Motor neuron (in vitro differentiated cells): ENCODE data around the gene GSS. TPM values are rescaled to one million over a fixed set of nuclear protein-coding genes. Genes with fewer than 3 reads are reported as not detected.
"Not testable (repeated sequence)": the region's sequence is repeated elsewhere in the genome, so short reads cannot be mapped to it uniquely, and the experiment has no call there.

Experiments
- ATAC-seq, 8 experiments: fragments of 200-7000 bp; cut with Tn5 transposase; replicated peaks in 6 of 8; 2 replicates each; pipeline ENCODE4 v1.8.0; 2021; ENCODE audit warnings: mild to moderate bottlenecking in 8 of 8, moderate library complexity in 8 of 8
- H3K27ac ChIP-seq, 2 donors: fragments of 250-450 bp; sonication (Bioruptor Pico); 2 replicates each; pipeline ENCODE4 v1.9.0; 2021; ENCODE audit warnings: antibody characterized with exemption in 2 of 2, mild to moderate bottlenecking in 2 of 2, moderate library complexity in 1 of 2
- H3K4me1 ChIP-seq, 2 donors: fragments of 250-450 bp; sonication (Bioruptor Pico); replicated peaks in 1 of 2; 2 replicates each; pipeline ENCODE4 v1.6.1; 2021; ENCODE audit warnings: antibody characterized with exemption in 2 of 2, mild to moderate bottlenecking in 2 of 2, moderate library complexity in 1 of 2
- H3K4me3 ChIP-seq, 5 donors: fragments of 250-450 bp; sonication (Bioruptor Pico); 2 replicates each; pipeline ENCODE4 v1.9.0; 2021; ENCODE audit warnings: antibody characterized with exemption in 5 of 5, mild to moderate bottlenecking in 5 of 5, moderate library complexity in 4 of 5
- WGBS, 10 experiments: fragments of 450-650 bp; shearing (Covaris generic); methylation state at CpG; one replicate each; pipeline ENCODE4 v1.0.0; 2022; 5-methylcytosine and 5-hydroxymethylcytosine counted together
- in situ Hi-C, 9 experiments: fragments of 400-800 bp; cut with MboI; loops; one replicate each; pipeline ENCODE4 v1.15.0; 2021; ENCODE audit warnings: low sequenced_read_pairs in 9 of 9, low pct_unique_long_range_greater_than_20kb in 2 of 9; ENCODE audit not compliant: unreplicated experiment in 9 of 9
- total RNA-seq, 8 experiments: library from RNA; unstranded; fragments of 300-600 nt; gene quantifications; 2 replicates each; pipeline versions ENCODE4 v1.2.3 to v1.2.4, GENCODE V29; 2022

Gene GSS
- total RNA-seq, 8 experiments from 2014 or later: 21.1 to 104 (median 33.8) TPM

DNA sequence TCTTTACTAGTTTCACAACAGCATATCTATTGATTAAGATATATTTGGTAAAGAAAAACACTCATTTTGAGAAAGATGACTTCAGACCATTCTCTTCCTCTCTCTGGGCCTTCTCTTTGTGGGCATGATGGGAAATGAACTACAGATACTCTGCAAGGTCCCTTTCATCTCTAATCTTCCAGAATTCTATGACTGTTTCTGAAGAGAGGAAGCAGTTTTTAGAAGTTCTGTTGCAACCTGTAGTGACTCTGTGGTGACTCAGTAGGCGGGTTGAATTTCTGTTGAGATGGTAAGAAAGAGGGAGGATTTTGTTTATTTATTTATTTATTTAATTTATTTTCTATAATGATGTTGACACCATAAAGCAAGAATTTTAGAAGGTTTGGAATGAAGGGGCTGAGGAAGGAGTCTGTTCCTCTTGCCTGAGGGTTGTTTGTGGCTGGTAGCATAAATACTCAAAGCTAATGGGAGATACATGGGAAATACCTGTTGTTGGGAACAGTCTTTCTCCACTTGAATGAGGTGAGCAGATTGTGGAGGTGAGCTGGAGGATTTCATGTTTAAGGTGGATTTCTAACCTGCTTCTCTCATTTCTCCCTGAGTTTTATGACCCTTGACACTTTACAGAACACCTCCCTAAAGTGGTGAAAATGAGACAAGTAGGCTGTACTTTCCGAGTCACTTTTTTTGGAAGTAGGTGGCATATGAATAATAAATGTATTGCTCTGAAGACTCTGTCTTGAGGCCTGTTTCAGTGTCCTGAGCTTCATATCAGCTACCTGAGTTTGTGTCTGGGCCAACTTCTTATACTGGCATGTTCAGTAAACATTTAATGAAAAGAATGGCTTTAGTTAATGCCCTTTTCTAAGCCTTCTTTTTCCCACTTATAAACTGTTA lies 64.2 kb downstream of the GSS start:
- ATAC-seq: peak in 2 of 8 experiments; percentile 61 to 81
- H3K27ac ChIP-seq: no peak overlapping the region
- in situ Hi-C loops: no loop called here
- WGBS, 10 experiments: 58 to 100% (median 88%) methylated on average over 1 to 2 of the region's 2 CpGs; no CpG with 5 or more reads in 3 of the 10 experiments
- H3K4me3 ChIP-seq: no peak overlapping the region
- H3K4me1 ChIP-seq: no peaks in the 10 kb centered on the region

GRCh38 chr20:34888468-34888867 lies 67.1 kb downstream of the GSS start:
- in situ Hi-C loops: no loop called here
- WGBS, 10 experiments: 100% methylated on average over 1 of the region's 1 CpG; no CpG with 5 or more reads in 4 of the 10 experiments
- Histone ChIP-seq H3K4me1 (no peaks in the 10 kb centered on the region), H3K27ac (no peak overlapping the region), H3K4me3 (no peak overlapping the region)
- no peak for ATAC-seq

DNA sequence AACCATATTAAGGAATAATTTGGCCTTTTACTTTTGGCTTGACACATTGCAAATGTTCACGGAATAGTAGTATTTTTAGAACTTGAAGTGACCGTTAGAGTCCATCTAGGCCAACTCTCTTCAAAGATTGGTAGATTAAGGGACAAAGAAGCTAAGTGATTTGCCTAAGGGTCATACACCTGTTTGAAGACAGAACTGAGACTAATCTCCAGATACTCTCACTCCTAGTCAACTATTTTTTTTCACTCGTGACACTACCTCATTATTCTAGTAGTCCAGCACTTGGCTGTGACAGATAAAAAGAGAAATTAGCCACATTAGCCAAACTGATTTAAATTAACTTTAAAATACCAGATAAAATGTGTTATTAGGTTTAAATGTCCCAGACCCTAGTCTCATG lies 68.6 kb downstream of the GSS start:
- in situ Hi-C loops: no loop called here
- Histone ChIP-seq H3K4me3 (no peak overlapping the region), H3K27ac (no peak overlapping the region), H3K4me1 (no peaks in the 10 kb centered on the region)
- ATAC-seq: no peak
- WGBS, 10 experiments: 0 to 100% (median 64%) methylated on average over 1 to 3 of the region's 3 CpGs

GRCh38 chr20:34886122-34886521 lies 69.5 kb downstream of the GSS start:
- in situ Hi-C loops: no loop called here
- no peak for ATAC-seq

GRCh38 chr20:34884260-34884659 lies 71.3 kb downstream of the GSS start:
- Histone ChIP-seq H3K4me3 (no peak overlapping the region), H3K27ac (no peak overlapping the region), H3K4me1 (no peaks in the 10 kb centered on the region)
- in situ Hi-C loops: no loop called here
- ATAC-seq: no peak
- 14 to 100% (median 80%) methylated on average over 1 of the region's 1 CpG; no CpG with 5 or more reads in 3 of the 10 experiments for WGBS, 10 experiments

More at GRCh38 chr20:34886122-34886521, 69.5 kb downstream of the GSS start:
- Histone ChIP-seq H3K4me3 (no peak overlapping the region), H3K4me1 (no peaks in the 10 kb centered on the region), H3K27ac (no peak overlapping the region)
- WGBS, 10 experiments: 79 to 100% (median 94%) methylated on average over 1 to 3 of the region's 3 CpGs

DNA sequence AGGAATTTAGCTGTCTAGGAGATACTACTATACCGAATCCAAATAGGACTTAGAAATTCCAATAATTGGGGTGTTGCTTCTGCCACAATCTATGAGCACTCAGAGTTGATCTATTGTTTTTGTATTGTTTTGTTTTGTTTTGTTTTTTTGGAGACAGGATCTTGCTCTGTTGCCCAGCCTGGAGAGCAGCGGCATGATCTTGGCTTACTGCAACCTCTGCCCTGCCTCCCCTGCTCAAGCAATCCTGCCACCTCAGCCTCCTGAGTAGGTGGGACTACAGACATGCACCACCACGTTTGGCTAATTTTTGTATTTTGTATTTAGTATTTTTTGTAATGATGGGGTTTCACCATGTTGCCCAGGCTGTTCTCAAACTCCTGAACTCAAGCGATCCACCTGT lies 71.8 kb downstream of the GSS start:
- no peak overlapping the region for H3K27ac ChIP-seq
- in situ Hi-C loops: no loop called here
- H3K4me3 ChIP-seq: no peak overlapping the region
- H3K4me1 ChIP-seq: no peaks in the 10 kb centered on the region
- 50 to 100% (median 91%) methylated on average over 2 to 4 of the region's 4 CpGs; no CpG with 5 or more reads in 2 of the 10 experiments for WGBS, 10 experiments
- no peak for ATAC-seq

GRCh38 chr20:34883087-34883688 lies 72.4 kb downstream of the GSS start:
- in situ Hi-C loops: no loop called here
- Histone ChIP-seq H3K4me3 (no peak overlapping the region), H3K4me1 (no peaks in the 10 kb centered on the region), H3K27ac (no peak overlapping the region)
- no peak for ATAC-seq

DNA sequence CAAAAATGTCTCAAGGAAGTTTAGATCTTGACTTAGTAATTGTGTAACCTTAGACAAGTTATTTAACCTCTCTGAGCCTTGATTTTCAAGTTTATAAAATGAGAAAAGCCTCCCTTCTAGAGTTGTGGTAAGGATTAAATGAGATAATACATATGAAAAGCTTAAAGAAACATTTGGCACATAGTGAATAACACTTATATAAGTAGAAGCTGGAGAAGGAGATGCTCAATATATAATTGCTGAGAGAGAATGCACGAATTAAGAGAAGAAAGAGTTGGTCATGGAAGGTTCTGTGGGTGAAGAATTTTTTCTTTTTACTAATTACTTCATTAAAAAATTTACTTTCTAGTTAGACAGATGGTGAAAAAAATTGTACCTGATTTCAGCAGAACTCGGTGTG lies 73.9 kb downstream of the GSS start:
- ATAC-seq: no peak
- in situ Hi-C loops: no loop called here
- H3K4me3 ChIP-seq: no peak overlapping the region
- 0 to 95% (median 52%) methylated on average over 1 to 2 of the region's 2 CpGs for WGBS, 10 experiments
- H3K4me1 ChIP-seq: no peaks in the 10 kb centered on the region
- H3K27ac ChIP-seq: no peak overlapping the region

- WGBS, 10 experiments: 0 to 100% (median 87%) methylated on average over 1 to 7 of the region's 7 CpGs
- in situ Hi-C loops, ATAC-seq, H3K4me1 ChIP-seq, H3K27ac ChIP-seq, H3K4me3 ChIP-seq: not testable (repeated sequence)
Measured at GRCh38 chr20:34880971-34881370, 74.6 kb downstream of the GSS start.

DNA sequence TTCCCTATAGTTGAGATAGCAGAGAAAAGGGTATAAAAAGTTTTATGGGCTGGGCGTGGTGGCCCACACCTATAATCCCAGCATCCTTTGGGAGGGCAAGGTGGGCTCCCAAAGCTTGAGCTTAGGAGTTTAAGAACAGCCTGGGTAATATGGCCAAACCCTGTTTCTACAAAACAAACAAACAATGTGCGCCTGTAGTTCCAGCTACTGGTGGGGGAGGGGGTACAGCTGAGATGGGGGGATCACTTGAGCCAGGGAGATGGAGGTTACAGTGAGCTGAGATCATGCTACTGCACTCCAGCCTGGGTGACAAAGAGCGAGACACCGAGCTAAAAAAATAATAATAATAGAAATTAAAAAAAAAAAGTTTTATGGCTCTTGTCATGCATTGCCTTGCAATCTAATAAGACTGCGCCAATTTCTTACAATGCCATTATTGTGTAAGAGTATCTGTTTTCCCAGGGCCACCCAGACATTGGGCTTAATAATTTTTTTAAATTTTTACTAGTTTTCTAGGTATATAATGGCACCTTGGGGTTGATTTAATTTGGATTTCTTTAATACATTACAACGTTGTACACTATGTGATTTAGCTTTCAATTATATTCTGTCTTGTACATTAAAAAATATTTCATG lies 75.3 kb downstream of the GSS start:
- 88 to 100% (median 93%) methylated on average over 1 to 5 of the region's 6 CpGs for WGBS, 10 experiments
- Histone ChIP-seq H3K4me3 (no peak overlapping the region), H3K27ac (no peak overlapping the region), H3K4me1 (peaks cover 0 to 3% of the 10 kb centered on the region in 2 donors)
- ATAC-seq: no peak
- in situ Hi-C loops: no loop called here

Other genes with a start within 250 kb of the GSS start
- gene NCOA6, start 130.2 kb downstream of the GSS start, total RNA-seq: 10 to 100 TPM in 7 of 8 experiments, 1 to 10 TPM in 1; 6.6 to 25.6 (median 19.2) TPM
- gene GGT7, start 83.0 kb downstream of the GSS start, total RNA-seq: 10 to 100 TPM in 7 of 8 experiments, 1 to 10 TPM in 1; 8.3 to 29.5 (median 23.2) TPM
- gene ACSS2, start 79.2 kb downstream of the GSS start, total RNA-seq: 10 to 100 TPM; 12.3 to 30.9 (median 15.9) TPM
- gene MYH7B, start 62 bp upstream of the GSS start, total RNA-seq: 1 to 10 TPM in 5 of 8 experiments, under 1 TPM in 3; 0.76 to 3.0 (median 1.5) TPM
- 10 to 100 TPM; 39.2 to 65.1 (median 48.1) TPM for gene TRPC4AP, start 137.0 kb upstream of the GSS start, total RNA-seq
- 10 to 100 TPM in 5 of 8 experiments, 1 to 10 TPM in 3; 7.0 to 52.5 (median 13.9) TPM for gene EDEM2, start 191.5 kb upstream of the GSS start, total RNA-seq
- gene PROCR, start 216.3 kb upstream of the GSS start, total RNA-seq: 10 to 100 TPM in 2 of 8 experiments, 1 to 10 TPM in 2, under 1 TPM in 3, not detected in 1; 0.11 to 60.3 (median 3.6) TPM